ENCODE results near the gene ADAMTS13. TPM values are rescaled to one million over a fixed set of nuclear protein-coding genes. Genes with fewer than 3 reads are reported as not detected.

Gene ADAMTS13
- total RNA-seq, 1 experiment from 2014 or later = 1.3 TPM

- DNase-seq (ENCODE audit: low read depth) = no peak
These were observed 85.2 kb downstream of the ADAMTS13 start for GRCh38 chr9:133507246-133507965.

- no peak for DNase-seq (ENCODE audit: low read depth)
These were observed 85.9 kb downstream of the ADAMTS13 start for GRCh38 chr9:133508046-133508445.

Other genes with a start within 250 kb of the ADAMTS13 start
- not detected in 2 replicates for gene OBP2B, start 213.1 kb upstream of the ADAMTS13 start, total RNA-seq (2014; rRNA removed; shearing (Covaris generic))
- gene ABO, start 147.2 kb upstream of the ADAMTS13 start, total RNA-seq (2014; rRNA removed; shearing (Covaris generic)) = not detected in 2 replicates
- 33.6 and 52.9 TPM in 2 replicates for gene SURF6, start 86.2 kb upstream of the ADAMTS13 start, total RNA-seq (2014; rRNA removed; shearing (Covaris generic))
- gene MED22, start 74.2 kb upstream of the ADAMTS13 start, total RNA-seq (2014; rRNA removed; shearing (Covaris generic)) = 22.0 and 28.2 TPM in 2 replicates
- 4,321 and 4,992 TPM in 2 replicates for gene RPL7A, start 74.1 kb upstream of the ADAMTS13 start, total RNA-seq (2014; rRNA removed; shearing (Covaris generic))
- 46.4 and 57.8 TPM in 2 replicates for gene SURF1, start 65.9 kb upstream of the ADAMTS13 start, total RNA-seq (2014; rRNA removed; shearing (Covaris generic))
- gene SURF2, start 65.8 kb upstream of the ADAMTS13 start, total RNA-seq (2014; rRNA removed; shearing (Covaris generic)) = 56.2 and 82.3 TPM in 2 replicates
- gene SURF4, start 46.3 kb upstream of the ADAMTS13 start, total RNA-seq (2014; rRNA removed; shearing (Covaris generic)) = 477 and 493 TPM in 2 replicates
- 0.17 and 1.6 TPM in 2 replicates for gene STKLD1, start 46.0 kb upstream of the ADAMTS13 start, total RNA-seq (2014; rRNA removed; shearing (Covaris generic))
- 30.4 and 32.8 TPM in 2 replicates for gene REXO4, start 4.4 kb upstream of the ADAMTS13 start, total RNA-seq (2014; rRNA removed; shearing (Covaris generic))
- 2.6 and 3.8 TPM in 2 replicates for gene CACFD1, start 37.6 kb downstream of the ADAMTS13 start, total RNA-seq (2014; rRNA removed; shearing (Covaris generic))
- 29.2 and 30.9 TPM in 2 replicates for gene SLC2A6, start 56.7 kb downstream of the ADAMTS13 start, total RNA-seq (2014; rRNA removed; shearing (Covaris generic))
- not detected in 2 replicates for gene MYMK, start 102.6 kb downstream of the ADAMTS13 start, total RNA-seq (2014; rRNA removed; shearing (Covaris generic))
- 0.03 TPM in 1 of 2 replicates, not detected in the other for gene ADAMTSL2, start 112.3 kb downstream of the ADAMTS13 start, total RNA-seq (2014; rRNA removed; shearing (Covaris generic))
- not detected in 2 replicates for gene FAM163B, start 187.0 kb downstream of the ADAMTS13 start, total RNA-seq (2014; rRNA removed; shearing (Covaris generic))
- not detected in 2 replicates for gene DBH, start 214.0 kb downstream of the ADAMTS13 start, total RNA-seq (2014; rRNA removed; shearing (Covaris generic))